H9 (cell line): ENCODE data around the gene ZDHHC17. TPM values are rescaled to one million over a fixed set of nuclear protein-coding genes. Genes with fewer than 3 reads are reported as not detected.

ENCODE experiments used
- DNase-seq: peaks from one replicate; pipeline ENCODE4 v3.0.0-alpha.2; 2017
- H2AFZ ChIP-seq: one replicate; pipeline ENCODE4 v1.6.1; 2013; ENCODE audit warnings: mild to moderate bottlenecking, low read length, control low read depth, moderate library complexity
- H2AK5ac ChIP-seq: 2 replicates; pipeline ENCODE4 v1.6.1; 2013; ENCODE audit warnings: low read length, control low read depth, mixed read lengths; ENCODE audit not compliant: insufficient read length
- H2BK120ac ChIP-seq: one replicate; pipeline ENCODE4 v1.6.1; 2013; ENCODE audit warnings: low read depth, mild to moderate bottlenecking, low read length, control low read depth, inconsistent platforms; ENCODE audit not compliant: poor library complexity, severe bottlenecking
- H2BK12ac ChIP-seq: 2 replicates; pipeline ENCODE4 v1.6.1; 2013; ENCODE audit warnings: low read length, control low read depth, mixed read lengths, low read depth; ENCODE audit not compliant: insufficient read length
- H2BK15ac ChIP-seq: 2 replicates; pipeline ENCODE4 v1.6.1; 2013; ENCODE audit warnings: low read depth, low read length, control low read depth
- H2BK20ac ChIP-seq: one replicate; pipeline ENCODE4 v1.6.1; 2013; ENCODE audit warnings: low read depth, mild to moderate bottlenecking, low read length, control low read depth, inconsistent platforms; ENCODE audit not compliant: poor library complexity, severe bottlenecking
- H2BK5ac ChIP-seq: 2 replicates; pipeline ENCODE4 v1.6.1; 2013; ENCODE audit warnings: low read length, control low read depth, mixed read lengths; ENCODE audit not compliant: insufficient read length
- H3K14ac ChIP-seq: 2 replicates; pipeline ENCODE4 v1.6.1; 2013; ENCODE audit warnings: low read length, control low read depth; ENCODE audit not compliant: insufficient read depth
- H3K18ac ChIP-seq: 2 replicates; pipeline ENCODE4 v1.6.1; 2013; ENCODE audit warnings: low read depth, mild to moderate bottlenecking, mixed read lengths, low read length, control low read depth; ENCODE audit not compliant: insufficient read length
- H3K23ac ChIP-seq: 2 replicates; pipeline ENCODE4 v1.6.1; 2013; ENCODE audit warnings: low read length, control low read depth, mixed read lengths, low read depth; ENCODE audit not compliant: insufficient read length
- H3K23me2 ChIP-seq: 2 replicates; pipeline ENCODE4 v1.6.1; 2013; ENCODE audit warnings: low read depth, mild to moderate bottlenecking, mixed read lengths, low read length, control low read depth; ENCODE audit not compliant: insufficient read length, poor library complexity, severe bottlenecking
- H3K27ac ChIP-seq: 2 replicates; pipeline ENCODE4 v1.5.1; 2013; ENCODE audit warnings: low read length, control low read depth, mixed read lengths, low read depth; ENCODE audit not compliant: insufficient read length
- H3K27me3 ChIP-seq: 2 replicates; pipeline ENCODE4 v1.6.1; 2013; ENCODE audit warnings: low read length, control low read depth, inconsistent platforms; ENCODE audit not compliant: insufficient read depth
- H3K4ac ChIP-seq: 2 replicates; pipeline ENCODE4 v1.6.1; 2013; ENCODE audit warnings: low read depth, mild to moderate bottlenecking, control low read depth, inconsistent platforms, low read length, moderate library complexity
- H3K4me1 ChIP-seq: 2 replicates; pipeline ENCODE4 v1.6.1; 2013; ENCODE audit warnings: low read length, control low read depth, inconsistent platforms; ENCODE audit not compliant: insufficient read depth
- H3K4me2 ChIP-seq: 2 replicates; pipeline ENCODE4 v1.6.1; 2013; ENCODE audit warnings: low read length, control low read depth, mixed read lengths; ENCODE audit not compliant: insufficient read length, insufficient read depth
- H3K56ac ChIP-seq: 2 replicates; pipeline ENCODE4 v1.6.1; 2013; ENCODE audit warnings: low read depth, mild to moderate bottlenecking, mixed read lengths, low read length, control low read depth; ENCODE audit not compliant: insufficient read length
- H3K79me1 ChIP-seq: 2 replicates; pipeline ENCODE4 v1.6.1; 2013; ENCODE audit warnings: low read depth, mild to moderate bottlenecking, moderate library complexity, low read length, control low read depth, inconsistent platforms; ENCODE audit not compliant: insufficient read depth, poor library complexity, severe bottlenecking
- H3K79me2 ChIP-seq: 2 replicates; pipeline ENCODE4 v1.6.1; 2013; ENCODE audit warnings: low read length, control low read depth, inconsistent platforms; ENCODE audit not compliant: insufficient read depth
- H3K9ac ChIP-seq: 2 replicates; pipeline ENCODE4 v1.6.1; 2013; ENCODE audit warnings: low read length, control low read depth, mixed read lengths; ENCODE audit not compliant: insufficient read length; ENCODE audit errors: extremely low read depth
- H3K9me3 ChIP-seq: one replicate; pipeline ENCODE4 v1.6.1; 2013; ENCODE audit warnings: low read depth, low read length, inconsistent platforms; ENCODE audit not compliant: control insufficient read depth
- H3T11ph ChIP-seq: one replicate; pipeline ENCODE4 v1.6.1; 2013; ENCODE audit warnings: mild to moderate bottlenecking, low read length, control low read depth, inconsistent platforms
- H4K20me1 ChIP-seq: one replicate; pipeline ENCODE4 v1.6.1; 2013; ENCODE audit not compliant: control insufficient read depth, insufficient read length, insufficient read depth
- H4K5ac ChIP-seq: 2 replicates; pipeline ENCODE4 v1.6.1; 2013; ENCODE audit warnings: low read depth, mild to moderate bottlenecking, mixed read lengths, low read length, control low read depth; ENCODE audit not compliant: insufficient read length
- H4K8ac ChIP-seq: replicated peaks from 2 replicates; pipeline ENCODE4 v1.6.1; 2013; ENCODE audit warnings: low read length, control low read depth, mixed read lengths, low read depth; ENCODE audit not compliant: insufficient read length
- H4K91ac ChIP-seq: 2 replicates; pipeline ENCODE4 v1.6.1; 2013; ENCODE audit warnings: low read depth, mild to moderate bottlenecking, moderate library complexity, mixed read lengths, low read length, control low read depth; ENCODE audit not compliant: insufficient read length
- H3K27ac Mint-ChIP-seq, 3 experiments: 2 replicates in 2 of 3; 3 replicates in 1 of 3; pipeline ENCODE4 v1.8.0; 2020 to 2021; ENCODE audit warnings: mixed read lengths in 3 of 3, mild to moderate bottlenecking in 1 of 3, moderate library complexity in 1 of 3
- H3K27me3 Mint-ChIP-seq: 2 replicates; pipeline ENCODE4 v1.8.0; 2021; ENCODE audit warnings: low read depth, mild to moderate bottlenecking, moderate library complexity, mixed read lengths
- H3K36me3 Mint-ChIP-seq, 3 experiments: 2 replicates in 2 of 3; 3 replicates in 1 of 3; pipeline ENCODE4 v1.8.0; 2020 to 2021; ENCODE audit warnings: low read depth in 3 of 3, mixed read lengths in 3 of 3; ENCODE audit not compliant: insufficient read depth in 1 of 3
- H3K4me1 Mint-ChIP-seq, 2 experiments: 2 replicates each; pipeline ENCODE4 v1.8.0; 2020; ENCODE audit warnings: mixed read lengths in 2 of 2
- H3K4me3 Mint-ChIP-seq, 2 experiments: 2 replicates in 1 of 2; 3 replicates in 1 of 2; pipeline ENCODE4 v1.8.0; 2020 to 2021; ENCODE audit warnings: mild to moderate bottlenecking in 2 of 2, mixed read lengths in 2 of 2, moderate library complexity in 1 of 2
- H3K9me3 Mint-ChIP-seq, 2 experiments: 2 replicates in 1 of 2; 3 replicates in 1 of 2; pipeline ENCODE4 v1.8.0; 2020; ENCODE audit warnings: mild to moderate bottlenecking in 2 of 2, mixed read lengths in 2 of 2, moderate library complexity in 1 of 2
- WGBS: extraction: QIAGEN DNeasy Blood & Tissue Kit; methylation state at CpG from one replicate; pipeline ENCODE4 v1.1.7; 2013; ENCODE audit warnings: missing lambda C conversion rate, low lambda C conversion rate, mixed read lengths; ENCODE audit not compliant: insufficient read length; ENCODE audit errors: extremely low coverage; 5-methylcytosine and 5-hydroxymethylcytosine counted together
- total RNA-seq: library from RNA; stranded (reverse); gene quantifications from 2 replicates; pipeline ENCODE4 v1.2.1, GENCODE V29; 2021
- TF ChIP-seq, protein P1 (sequence below): fragments of 200-600 bp; sonication (generic); conservative IDR thresholded peaks from 3 replicates; pipeline ENCODE4 v1.8.0; 2021; ENCODE audit warnings: antibody characterized with exemption, mild to moderate bottlenecking

The ZDHHC17 gene
- total RNA-seq, 1 experiment from 2014 or later = 32.6 TPM

DNA sequence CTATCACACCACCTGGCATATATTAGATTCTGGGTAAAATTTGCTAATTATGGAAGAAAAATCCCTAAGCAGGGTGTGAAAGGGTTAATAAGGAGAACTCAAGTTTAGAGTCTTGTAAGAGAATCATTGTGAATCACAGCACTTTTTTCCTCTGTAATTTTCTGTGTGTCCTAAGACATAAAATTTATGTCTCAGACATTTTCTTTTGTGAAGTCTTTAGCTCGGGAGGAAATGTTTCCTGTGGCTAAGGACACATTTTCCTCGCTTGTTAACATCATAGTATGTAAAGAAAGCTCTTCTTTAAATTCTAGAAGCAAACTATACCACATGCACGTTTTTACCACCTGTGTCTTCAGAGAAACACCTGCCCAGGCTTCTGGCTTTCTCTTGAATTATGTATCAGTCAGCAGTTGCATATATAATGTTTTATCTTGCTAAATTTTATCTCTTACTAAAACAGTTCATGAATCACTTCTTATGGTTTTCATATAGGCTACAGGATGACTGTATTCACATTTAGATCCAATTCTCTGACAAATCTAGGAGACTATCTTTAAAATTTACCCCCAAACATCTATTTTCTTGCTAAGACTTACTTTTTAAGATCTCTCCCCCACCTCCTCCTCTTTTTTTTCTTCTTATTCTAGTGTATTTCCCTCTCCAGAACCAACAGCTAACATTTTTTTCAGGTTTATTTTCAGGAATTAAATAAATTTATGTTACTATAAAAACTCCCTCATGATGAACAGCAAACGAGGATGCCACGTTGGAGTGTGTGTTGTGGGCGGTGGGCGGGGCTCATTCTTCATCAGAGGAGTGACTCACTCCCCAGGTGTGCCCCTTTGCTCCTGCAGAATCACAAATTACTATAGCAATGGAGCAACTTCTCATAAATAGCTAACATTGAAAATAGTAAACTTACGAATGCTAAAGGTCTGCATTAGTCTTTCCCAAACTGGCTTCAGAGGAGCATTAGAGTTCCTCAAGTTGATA lies 126.5 kb downstream of the ZDHHC17 start:
- H3K27ac Mint-ChIP-seq = peak overlapping the region in 1 of 3 experiments; percentile 37; a peak in 1 of 7 replicates
- no peak overlapping the region for H2AFZ ChIP-seq

More for the DNA sequence above, 126.5 kb downstream of the ZDHHC17 start:
- Mint-ChIP-seq H3K27me3 (no peaks in the 10 kb centered on the region; the same call in 1 of the 2 replicates), H3K4me3 (no peak overlapping the region), H3K4me1 (peaks cover 13 to 30% of the 10 kb centered on the region in 2 experiments), H3K36me3 (peaks cover 6 to 16% (median 11%) of the 10 kb centered on the region in 3 experiments; a peak in 6 of 7 replicates), H3K9me3 (peaks cover 19 to 20% of the 10 kb centered on the region in 2 experiments)
- Histone ChIP-seq H3K4me1 (peaks cover 3% of the 10 kb centered on the region; the same call in 1 of the 2 replicates), H2BK15ac (no peak overlapping the region), H3K56ac (no peak overlapping the region), H3K27me3 (no peaks in the 10 kb centered on the region), H3K23me2 (no peaks in the 10 kb centered on the region), H2BK5ac (no peak overlapping the region), H4K91ac (no peak overlapping the region), H2BK12ac (no peak overlapping the region), H2BK20ac (no peak overlapping the region), H4K5ac (no peak overlapping the region), H4K8ac (no peak overlapping the region), H2BK120ac (no peak overlapping the region), H3K18ac (no peak overlapping the region), H3K27ac (no peak overlapping the region), H3K79me1 (no peaks in the 10 kb centered on the region), H3K4ac (no peak overlapping the region), H4K20me1 (no peaks in the 10 kb centered on the region), H3T11ph (no peak overlapping the region), H3K9ac (no peak overlapping the region), H3K23ac (no peak overlapping the region), H2AK5ac (no peak overlapping the region), H3K79me2 (no peaks in the 10 kb centered on the region), H3K14ac (no peak overlapping the region), H3K9me3 (no peaks in the 10 kb centered on the region), H3K4me2 (no peak overlapping the region)
- TF ChIP-seq, protein P1, sequence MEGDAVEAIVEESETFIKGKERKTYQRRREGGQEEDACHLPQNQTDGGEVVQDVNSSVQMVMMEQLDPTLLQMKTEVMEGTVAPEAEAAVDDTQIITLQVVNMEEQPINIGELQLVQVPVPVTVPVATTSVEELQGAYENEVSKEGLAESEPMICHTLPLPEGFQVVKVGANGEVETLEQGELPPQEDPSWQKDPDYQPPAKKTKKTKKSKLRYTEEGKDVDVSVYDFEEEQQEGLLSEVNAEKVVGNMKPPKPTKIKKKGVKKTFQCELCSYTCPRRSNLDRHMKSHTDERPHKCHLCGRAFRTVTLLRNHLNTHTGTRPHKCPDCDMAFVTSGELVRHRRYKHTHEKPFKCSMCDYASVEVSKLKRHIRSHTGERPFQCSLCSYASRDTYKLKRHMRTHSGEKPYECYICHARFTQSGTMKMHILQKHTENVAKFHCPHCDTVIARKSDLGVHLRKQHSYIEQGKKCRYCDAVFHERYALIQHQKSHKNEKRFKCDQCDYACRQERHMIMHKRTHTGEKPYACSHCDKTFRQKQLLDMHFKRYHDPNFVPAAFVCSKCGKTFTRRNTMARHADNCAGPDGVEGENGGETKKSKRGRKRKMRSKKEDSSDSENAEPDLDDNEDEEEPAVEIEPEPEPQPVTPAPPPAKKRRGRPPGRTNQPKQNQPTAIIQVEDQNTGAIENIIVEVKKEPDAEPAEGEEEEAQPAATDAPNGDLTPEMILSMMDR = no peak
- no peak for DNase-seq
- no CpG with 5 or more reads among the region's 8 CpGs for WGBS
